Right hindlimb (tissue), 1 donor: ENCODE results near the gene LPCAT1.

Experiments
- DNase-seq: peaks from one replicate; pipeline ENCODE4 v3.0.0-alpha.2; 2018

The LPCAT1 gene

DNA sequence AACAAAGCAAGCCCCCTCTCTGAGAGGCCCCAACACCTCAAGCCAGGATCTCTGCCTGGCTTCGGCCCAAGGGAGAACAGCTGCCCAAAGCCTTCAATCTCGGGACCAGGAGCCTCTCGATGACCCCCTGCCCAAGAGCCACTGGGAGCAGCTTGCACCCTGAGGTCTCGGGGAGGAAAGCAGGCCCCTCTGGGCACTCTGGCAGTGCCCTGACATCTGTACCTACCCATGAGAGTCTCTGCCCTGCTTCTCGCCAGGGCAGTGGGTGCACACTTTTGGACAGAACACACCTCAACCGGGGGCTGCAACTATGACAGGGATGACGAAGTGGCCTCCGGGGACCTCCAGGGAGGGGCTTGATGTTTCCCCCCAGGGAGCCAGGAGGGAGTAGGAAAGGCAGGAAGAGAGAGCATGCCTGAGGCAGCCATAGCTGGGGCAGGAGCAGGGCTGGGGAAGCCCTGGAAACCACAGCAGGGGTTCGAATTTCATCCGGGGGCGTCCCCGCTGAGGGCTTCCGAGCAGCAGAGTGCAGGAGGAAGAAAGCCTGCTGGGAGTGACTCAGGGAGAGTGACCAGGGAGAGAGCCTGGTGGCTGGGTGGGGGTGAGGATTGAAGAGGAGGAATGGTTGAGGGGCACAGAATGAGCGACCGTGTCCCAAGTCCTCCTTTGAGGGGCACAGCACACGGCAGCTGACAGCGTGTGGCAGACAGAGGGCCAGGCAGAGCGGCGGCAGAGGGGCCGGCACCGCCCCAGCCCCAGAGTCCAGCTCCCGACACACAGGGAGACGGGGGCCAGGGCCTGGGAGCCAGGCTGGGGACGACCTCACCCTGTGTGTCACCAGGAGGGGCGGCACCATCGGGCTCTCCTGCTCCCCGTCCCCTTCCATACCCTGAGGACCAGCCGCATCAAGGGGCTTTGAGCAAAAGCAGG lies 1.8 kb downstream of the LPCAT1 start:
- DNase-seq = peak; percentile 67

- no peak for DNase-seq
These were observed 2.8 kb downstream of the LPCAT1 start for GRCh38 chr5:1520791-1521453.

- peak; percentile 15 for DNase-seq
These were observed 4.0 kb downstream of the LPCAT1 start for GRCh38 chr5:1519631-1520210.

DNA sequence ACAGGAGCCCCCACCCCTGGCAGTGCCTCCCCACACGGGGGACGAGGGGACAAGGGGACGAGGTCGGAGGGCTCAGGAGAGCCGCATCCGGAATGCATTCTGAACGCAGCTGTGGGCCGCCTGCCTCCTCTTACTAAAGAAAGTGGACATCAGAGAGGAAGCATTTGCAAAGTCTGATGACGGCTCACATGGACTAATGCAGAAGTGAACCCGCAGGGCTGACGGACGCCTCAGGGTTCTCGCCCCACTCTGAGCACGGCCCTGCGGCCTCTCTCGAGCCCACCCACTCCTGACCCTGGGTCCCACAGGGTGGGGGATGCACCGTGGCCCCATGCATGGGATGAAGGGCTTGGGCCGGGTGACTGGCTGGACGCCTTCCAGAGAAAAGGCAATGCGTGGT lies 5.9 kb downstream of the LPCAT1 start:
- peak; percentile 13 for DNase-seq

DNA sequence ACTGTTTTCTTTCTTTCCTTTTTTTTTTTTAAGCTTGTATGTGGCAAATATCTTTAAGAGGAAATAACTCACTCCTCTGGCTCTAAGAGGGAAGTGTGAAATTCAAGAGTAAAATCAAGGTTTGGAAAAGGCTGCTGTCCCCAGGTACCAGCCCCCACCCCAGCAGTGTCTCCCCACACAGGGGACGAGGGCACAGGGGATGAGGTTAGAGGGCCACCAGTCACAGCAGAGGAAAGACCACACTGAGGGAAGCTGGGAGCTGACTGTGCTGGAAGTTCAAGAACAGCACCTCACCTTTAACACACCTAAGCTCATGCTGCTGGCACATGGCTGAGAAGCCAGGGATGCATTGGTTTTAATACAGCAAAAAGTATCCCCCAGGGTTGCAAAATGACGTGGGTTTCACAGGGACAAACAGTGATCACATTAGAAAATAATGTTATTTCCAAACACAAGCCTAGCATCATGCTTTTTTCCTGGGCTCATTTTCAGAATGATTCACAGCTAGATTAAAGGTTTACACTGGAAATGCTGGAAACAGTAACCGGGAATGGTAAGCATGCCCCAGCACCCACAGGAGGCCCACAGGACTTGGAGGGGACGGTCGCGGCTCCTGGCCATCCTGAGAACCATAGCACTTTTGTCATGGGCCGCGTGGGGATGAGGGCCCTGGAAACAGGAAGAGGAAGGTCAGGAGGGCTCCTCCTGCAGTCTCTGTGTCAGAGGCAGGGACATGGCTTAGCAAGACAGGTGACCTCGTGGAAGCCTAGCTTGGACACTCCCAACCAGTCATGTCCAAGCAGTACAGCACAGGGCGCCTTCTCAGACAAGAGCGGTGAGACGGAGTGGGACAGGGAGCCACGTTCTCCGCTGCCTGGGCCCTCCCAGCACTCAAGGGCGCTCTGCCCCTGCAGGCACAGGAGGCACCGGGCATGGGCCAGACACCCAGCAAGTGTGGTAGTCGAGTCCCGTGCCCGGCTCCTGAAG lies 6.9 kb downstream of the LPCAT1 start:
- DNase-seq = peak; percentile 13

DNA sequence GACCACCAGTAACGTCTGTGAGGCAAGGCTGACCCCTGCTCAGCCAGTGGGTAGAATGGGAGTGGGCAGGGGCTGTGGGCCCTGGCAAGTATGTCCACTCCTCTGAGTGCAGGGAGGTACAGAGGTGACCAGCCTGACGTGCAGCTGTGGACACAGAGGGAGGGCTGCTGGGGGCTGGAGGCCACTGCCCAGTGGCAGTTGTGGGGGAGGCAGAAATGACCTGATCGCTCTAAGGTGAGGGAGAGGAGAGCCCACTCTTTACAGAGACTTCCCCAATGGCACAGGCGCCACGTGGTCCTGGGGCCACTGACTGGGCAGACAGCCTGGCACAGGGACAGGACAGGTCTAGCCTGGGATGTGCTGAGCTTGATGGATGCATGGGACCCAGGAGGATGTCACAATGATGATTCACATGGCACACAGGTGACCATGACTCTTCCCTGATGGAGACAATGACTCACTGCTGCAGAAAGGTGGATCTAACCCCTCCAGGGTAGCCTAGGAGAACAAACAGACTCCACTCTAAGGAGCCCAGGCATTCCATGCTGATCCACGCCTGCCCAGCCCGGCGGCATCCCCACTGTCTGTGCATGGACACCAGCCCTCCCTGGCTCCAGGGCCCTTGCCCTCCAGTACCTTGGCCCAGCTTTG lies 7.7 kb downstream of the LPCAT1 start:
- DNase-seq = peak; percentile 10

DNA sequence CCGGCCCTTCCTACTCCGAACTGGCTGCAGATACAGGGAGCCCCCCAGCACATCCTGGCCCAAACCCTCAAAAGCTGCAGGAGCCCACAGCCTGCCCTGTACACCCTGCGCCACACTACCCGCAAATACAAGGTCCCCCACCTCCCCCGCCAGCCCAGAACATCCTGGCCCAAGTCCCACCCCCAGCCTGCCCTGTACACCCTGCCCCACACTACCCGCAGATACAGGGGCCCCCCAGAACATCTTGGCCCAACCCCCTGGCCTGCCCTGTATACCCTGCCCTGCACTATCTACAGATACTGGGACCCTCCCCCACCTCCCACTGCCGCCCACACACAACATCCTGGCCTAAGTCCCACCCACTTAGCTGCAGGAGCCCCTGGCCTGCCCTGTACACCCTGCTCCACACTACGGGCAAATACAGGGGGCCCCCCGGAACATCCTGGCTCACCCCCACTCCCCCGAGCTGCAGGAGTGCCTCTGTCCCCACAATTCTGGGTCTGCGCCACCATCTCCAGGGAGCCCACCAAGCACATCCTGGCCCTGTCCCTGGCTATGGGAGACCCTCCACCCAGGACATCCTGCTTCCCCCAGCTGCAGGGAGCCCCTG lies 8.3 kb downstream of the LPCAT1 start:
- peak; percentile 18 for DNase-seq

DNA sequence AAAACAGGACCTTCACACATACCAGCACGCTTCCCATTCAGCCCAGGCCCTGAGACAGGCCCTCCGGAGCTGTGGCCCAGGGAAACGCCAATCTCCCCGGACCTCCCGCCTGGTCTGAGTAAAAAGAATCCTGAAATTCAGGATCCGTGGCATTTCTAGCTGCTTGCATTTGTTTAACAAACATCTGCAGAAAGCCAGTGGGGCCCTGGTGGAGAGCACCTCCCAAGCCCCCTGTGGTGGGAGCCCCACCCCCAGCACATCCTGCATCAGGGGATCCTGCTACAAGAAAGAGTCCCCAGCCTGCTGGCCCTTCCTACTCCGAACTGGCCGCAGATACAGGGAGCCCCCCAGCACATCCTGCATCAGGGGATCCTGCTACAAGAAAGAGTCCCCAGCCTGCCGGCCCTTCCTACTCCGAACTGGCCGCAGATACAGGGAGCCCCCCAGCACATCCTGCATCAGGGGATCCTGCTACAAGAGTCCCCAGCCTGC lies 8.9 kb downstream of the LPCAT1 start:
- peak; percentile 13 for DNase-seq

DNA sequence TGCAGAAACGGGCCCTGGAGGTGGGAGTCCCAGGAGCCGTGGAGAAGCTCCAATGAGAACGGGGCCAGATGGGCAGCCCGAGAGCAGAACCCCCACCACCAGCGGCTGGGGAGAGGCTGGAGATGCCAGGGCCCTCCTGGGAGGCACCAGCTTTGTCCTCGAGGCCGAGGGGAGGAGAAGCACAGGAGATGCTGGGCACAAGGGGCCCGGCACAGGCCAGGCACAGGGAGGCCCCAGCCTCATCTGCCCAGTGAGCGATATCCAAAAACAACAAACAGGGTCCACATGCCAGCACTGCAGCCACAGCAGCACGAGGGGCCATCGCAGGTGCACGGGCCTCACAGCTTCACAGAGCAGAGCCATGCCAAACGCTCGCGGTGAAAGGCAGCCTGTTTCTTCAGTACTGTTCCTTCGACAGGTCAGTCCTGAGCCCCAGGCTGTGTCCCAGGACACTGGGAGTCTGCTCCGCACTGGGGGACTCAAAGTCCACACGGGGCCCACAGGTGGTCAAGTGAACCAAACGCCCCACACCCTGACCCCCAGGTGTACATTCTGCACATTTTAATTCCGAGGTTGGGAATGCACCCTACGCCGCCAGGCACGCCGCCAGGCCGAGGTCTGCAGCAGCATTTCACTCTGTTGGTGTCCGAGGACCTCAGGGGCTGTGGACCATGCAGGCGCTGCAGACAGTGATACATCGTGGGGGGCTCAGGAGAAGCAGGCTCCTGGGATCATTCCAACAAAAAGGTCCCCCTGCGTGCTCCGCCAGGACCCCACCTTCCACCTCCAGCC lies 9.5 kb downstream of the LPCAT1 start:
- DNase-seq = peak; percentile 15

GRCh38 chr5:1513326-1514026 lies 10.3 kb downstream of the LPCAT1 start:
- peak; percentile 12 for DNase-seq

GRCh38 chr5:1512541-1513291 lies 11.0 kb downstream of the LPCAT1 start:
- DNase-seq = no peak

DNA sequence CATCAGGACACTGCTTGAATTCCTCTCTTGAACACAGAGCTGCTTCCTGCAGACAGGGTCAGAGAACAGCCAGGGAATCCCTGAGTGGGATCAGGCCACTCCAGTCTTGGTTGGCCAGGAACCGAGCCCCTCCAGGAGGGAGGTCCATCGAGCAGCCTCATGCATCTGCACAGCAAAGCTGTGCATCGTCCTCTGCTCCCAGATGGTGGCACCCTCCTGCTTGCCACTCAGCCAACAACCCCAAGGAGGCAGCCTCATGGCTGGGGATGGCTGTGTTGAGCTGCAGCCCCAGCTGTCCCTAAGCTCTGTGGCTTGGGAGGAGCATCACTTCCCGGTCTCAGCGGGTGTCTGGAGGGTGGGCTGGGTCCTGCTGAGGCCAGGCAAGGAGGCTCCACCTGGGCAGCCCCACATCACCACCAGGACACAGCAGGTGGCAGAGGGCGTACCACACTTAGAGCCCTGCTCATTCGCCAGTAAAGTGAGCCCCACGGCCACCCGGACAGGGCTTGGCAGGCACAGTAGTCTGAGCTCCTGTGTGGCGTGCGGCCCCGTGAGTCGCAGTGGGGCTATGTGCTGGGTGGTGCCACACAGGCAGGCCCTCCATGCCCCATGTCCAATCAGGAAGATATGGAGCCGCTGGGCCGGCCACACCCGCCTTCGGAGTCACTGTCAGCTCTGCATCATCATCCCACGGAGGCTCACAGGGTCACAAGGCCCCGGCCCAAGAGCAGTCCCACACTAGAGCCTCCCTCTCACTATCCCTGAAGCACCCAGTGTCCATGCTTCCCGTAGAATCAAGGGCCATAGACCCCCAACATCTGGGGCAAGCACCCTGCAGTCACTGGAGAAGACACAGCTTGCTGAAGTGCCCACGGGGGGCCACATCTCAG lies 11.9 kb downstream of the LPCAT1 start:
- peak; percentile 24 for DNase-seq

DNA sequence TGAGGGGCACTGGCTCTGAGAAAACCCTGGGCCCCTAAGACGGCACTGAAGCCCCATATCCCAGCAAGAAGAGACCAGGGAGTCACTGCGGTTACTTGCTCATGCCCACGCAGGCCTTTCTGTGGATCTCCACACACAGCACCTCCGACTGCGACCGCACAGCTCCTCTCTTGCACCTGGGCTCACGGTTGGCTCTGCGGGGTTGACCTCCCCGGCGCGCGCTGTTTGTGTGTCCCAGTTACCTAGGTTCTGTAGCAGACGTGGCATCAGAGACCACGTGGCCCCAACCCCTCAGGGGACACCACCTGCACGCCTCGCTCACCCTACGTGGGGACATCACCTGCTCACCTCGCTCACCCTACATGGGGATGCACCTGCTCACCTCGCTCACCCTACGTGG lies 12.7 kb downstream of the LPCAT1 start:
- peak; percentile 16 for DNase-seq

GRCh38 chr5:1510631-1511030 lies 13.1 kb downstream of the LPCAT1 start:
- DNase-seq = peak; percentile 17

DNA sequence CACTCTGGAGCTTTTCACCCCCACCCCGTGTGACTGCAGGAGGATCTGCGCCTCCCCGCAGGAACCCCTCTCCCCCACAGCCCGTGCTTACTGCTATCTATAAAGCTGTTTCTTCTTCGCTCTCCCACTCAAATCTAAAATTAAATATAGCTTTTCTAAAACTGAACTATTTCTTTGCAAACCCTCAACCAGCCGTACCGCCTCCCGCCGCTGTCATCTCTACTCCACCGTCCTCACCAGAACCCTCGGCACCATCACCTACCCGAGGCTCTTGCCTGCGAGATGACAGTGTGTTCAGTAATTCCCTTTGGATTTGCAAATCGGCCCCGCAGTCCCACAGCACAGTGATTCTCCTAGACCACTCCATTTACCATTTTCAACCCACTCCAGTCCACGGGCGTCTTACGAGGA lies 13.6 kb downstream of the LPCAT1 start:
- no peak for DNase-seq

DNA sequence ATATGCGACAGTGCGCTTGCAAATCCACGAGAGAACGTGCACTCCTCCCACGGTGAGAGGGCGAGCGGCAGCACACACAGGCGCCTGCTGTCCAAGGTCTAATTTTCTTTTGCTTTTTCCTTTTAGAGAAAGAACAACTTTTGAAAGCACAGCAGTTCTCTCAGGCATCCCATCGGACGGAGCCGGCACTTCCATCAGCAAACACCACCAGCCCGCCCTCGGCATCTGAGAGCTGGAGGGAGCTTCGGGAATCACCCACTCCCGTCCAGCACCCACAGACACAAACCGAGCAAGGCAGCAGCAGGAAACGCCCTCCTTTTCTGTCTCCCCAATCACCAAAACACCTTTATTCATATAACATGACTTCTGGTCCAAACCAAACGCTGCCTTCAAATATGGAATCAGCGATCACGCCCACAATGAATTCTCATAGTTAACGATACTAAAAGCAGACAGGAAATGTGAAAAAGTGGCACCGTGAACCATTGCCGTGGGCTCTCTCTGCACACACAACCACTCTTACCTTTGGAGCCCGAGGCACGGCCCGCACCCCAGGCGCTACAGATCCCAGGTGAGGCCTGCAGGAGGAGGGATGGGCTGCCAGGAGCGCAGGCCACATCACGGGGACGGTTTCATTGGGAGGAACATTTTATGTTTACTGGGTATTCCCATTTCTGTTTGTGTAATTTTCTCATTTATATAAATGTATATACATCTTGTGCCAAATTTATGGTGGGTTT lies 14.2 kb downstream of the LPCAT1 start:
- DNase-seq = no peak

DNA sequence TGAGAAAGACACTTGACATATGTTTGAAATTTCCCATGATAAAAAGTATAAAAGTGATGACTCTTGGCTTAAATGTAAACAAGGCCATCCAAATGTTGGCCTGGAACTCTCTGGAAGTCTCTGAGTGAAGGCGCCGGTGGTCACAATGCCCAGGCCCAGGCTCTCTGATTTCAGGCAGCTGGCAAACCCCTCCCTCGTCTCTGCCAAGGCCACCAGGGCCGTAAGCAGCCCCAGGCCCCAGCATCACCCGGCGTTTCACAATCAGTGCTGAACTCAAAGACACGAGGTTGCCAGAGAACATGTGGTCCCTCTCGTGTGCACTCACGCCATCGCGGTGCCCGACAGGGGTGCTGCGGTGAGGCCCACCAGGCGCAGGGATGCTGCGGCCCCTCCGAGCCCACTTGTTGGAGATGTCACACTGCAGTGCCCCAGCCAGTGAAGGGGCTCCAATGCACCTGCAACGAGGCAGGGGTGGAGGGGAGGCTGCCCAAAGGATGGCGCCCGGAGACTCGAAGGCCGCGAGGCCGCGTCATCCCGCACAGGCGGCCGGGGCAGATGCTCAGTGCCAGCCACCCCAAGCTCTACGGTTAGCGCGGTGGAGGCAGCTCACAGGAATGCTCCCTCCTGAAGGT lies 15.0 kb downstream of the LPCAT1 start:
- peak; percentile 15 for DNase-seq
